Smooth muscle cell (in vitro differentiated cells): ENCODE data around the gene MPDZ. TPM values are rescaled to one million over a fixed set of nuclear protein-coding genes. Genes with fewer than 3 reads are reported as not detected.

Experiments used
- DNase-seq: peaks from one replicate; lab custom pipeline; 2025; ENCODE audit not compliant: unreplicated experiment; lab: John Stamatoyannopoulos, UW
- H2AFZ ChIP-seq: fragments of 200-600 bp; sonication (generic); 2 replicates; pipeline ENCODE4 v1.6.0; 2016; ENCODE audit warnings: antibody characterized with exemption, low read depth, mild to moderate bottlenecking
- H3F3A ChIP-seq: fragments of 200-600 bp; sonication (generic); 2 replicates; pipeline ENCODE4 v1.6.0; 2017; ENCODE audit warnings: antibody characterized with exemption, low read depth
- H3K27ac ChIP-seq: fragments of 200-600 bp; sonication (generic); 2 replicates; pipeline ENCODE4 v1.5.1; 2016; ENCODE audit warnings: low read depth, mild to moderate bottlenecking
- H3K27me3 ChIP-seq: fragments of 200-600 bp; sonication (generic); 2 replicates; pipeline ENCODE4 v1.6.1; 2016; ENCODE audit warnings: low read depth, mild to moderate bottlenecking
- H3K36me3 ChIP-seq: fragments of 200-600 bp; sonication (generic); 2 replicates; pipeline ENCODE4 v1.5.1; 2016; ENCODE audit warnings: low read depth
- H3K4me1 ChIP-seq: fragments of 200-600 bp; sonication (generic); 2 replicates; pipeline ENCODE4 v1.5.1; 2016; ENCODE audit warnings: low read depth
- H3K4me2 ChIP-seq: fragments of 200-600 bp; sonication (generic); 2 replicates; pipeline ENCODE4 v1.6.0; 2016; ENCODE audit warnings: mild to moderate bottlenecking
- H3K4me3 ChIP-seq: fragments of 200-600 bp; sonication (generic); 2 replicates; pipeline ENCODE4 v1.5.1; 2016; ENCODE audit warnings: mild to moderate bottlenecking
- H3K79me2 ChIP-seq: fragments of 200-600 bp; sonication (generic); 2 replicates; pipeline ENCODE4 v1.6.0; 2016; ENCODE audit warnings: low read depth, mild to moderate bottlenecking
- H3K9ac ChIP-seq: fragments of 200-600 bp; sonication (generic); 2 replicates; pipeline ENCODE4 v1.6.0; 2016; ENCODE audit warnings: low read depth
- H3K9me3 ChIP-seq: fragments of 200-600 bp; sonication (generic); replicated peaks from 2 replicates; pipeline ENCODE4 v1.5.1; 2016; ENCODE audit warnings: low read depth
- H4K20me1 ChIP-seq: fragments of 200-600 bp; sonication (generic); 2 replicates; pipeline ENCODE4 v1.6.0; 2016; ENCODE audit warnings: low read depth
- CTCF ChIP-seq: fragments of 200-600 bp; sonication (generic); IDR thresholded peaks from 2 replicates; pipeline ENCODE4 v1.5.1; 2017; ENCODE audit warnings: borderline replicate concordance, mild to moderate bottlenecking, antibody characterized with exemption; ENCODE audit not compliant: insufficient read depth, poor library complexity, severe bottlenecking
- WGBS: methylation state at CpG from one replicate; pipeline ENCODE4 v1.1.7; 2016; ENCODE audit warnings: low lambda C conversion rate; 5-methylcytosine and 5-hydroxymethylcytosine counted together
- polyA plus RNA-seq: library from polyadenylated mRNA; unstranded; fragments of >200 nt; fragmentation: Nextera tagmentation; extraction: Ambion mirVana; gene quantifications from 2 replicates; pipeline ENCODE4 v1.2.1, GENCODE V29; 2016
- total RNA-seq: library from RNA; depleted of rRNA; stranded (reverse); fragments of >200 nt; gene quantifications from 2 replicates; pipeline ENCODE4 v1.2.3, GENCODE V29; 2014

MPDZ gene
- total and polyA plus RNA-seq, 2 experiments from 2014 or later = 16.2 to 69.5 TPM

- H4K20me1 ChIP-seq = no peaks in the 10 kb centered on the region
- no peak for DNase-seq
- no peaks in the 10 kb centered on the region for H3K9me3 ChIP-seq
- no peak for TF ChIP-seq CTCF
- H3K4me2 ChIP-seq = no peak overlapping the region
- H3K27ac ChIP-seq = no peak overlapping the region
- no peak overlapping the region for H3K9ac ChIP-seq
- H2AFZ ChIP-seq = no peak overlapping the region
- no peaks in the 10 kb centered on the region for H3K27me3 ChIP-seq
- no peak overlapping the region for H3K4me3 ChIP-seq
- no peaks in the 10 kb centered on the region for H3K79me2 ChIP-seq
- H3F3A ChIP-seq = peaks cover 8% of the 10 kb centered on the region
- H3K36me3 ChIP-seq = peaks cover 3% of the 10 kb centered on the region
- H3K4me1 ChIP-seq = peaks cover 14% of the 10 kb centered on the region
These were observed 130.0 kb downstream of the MPDZ start for GRCh38 chr9:13149454-13149853.

DNA sequence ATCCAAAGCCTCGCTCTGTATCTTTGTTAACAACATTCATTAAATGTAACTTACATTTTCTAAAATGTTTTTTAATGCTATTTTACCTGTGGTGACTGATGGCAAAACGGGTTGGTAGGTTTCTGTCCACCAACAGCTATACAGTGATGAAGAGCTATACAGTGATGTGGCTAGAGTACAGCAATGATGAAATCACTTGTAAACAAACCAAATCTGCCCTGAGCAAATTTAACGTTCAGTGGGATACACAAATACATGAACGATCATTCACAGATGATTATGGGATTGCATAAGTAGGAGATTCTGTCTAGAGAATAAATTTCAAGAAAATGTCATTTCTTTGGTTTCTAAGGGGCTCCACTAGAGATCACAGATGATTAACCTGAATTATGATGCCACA lies 132.7 kb downstream of the MPDZ start:
- H3K4me3 ChIP-seq = no peak overlapping the region
- peaks cover 11% of the 10 kb centered on the region for H3F3A ChIP-seq
- H2AFZ ChIP-seq = no peak overlapping the region
- peaks cover 28% of the 10 kb centered on the region for H3K4me1 ChIP-seq
- no peaks in the 10 kb centered on the region for H3K79me2 ChIP-seq
- peaks cover 3% of the 10 kb centered on the region for H3K36me3 ChIP-seq
- H3K9ac ChIP-seq = no peak overlapping the region
- H3K27me3 ChIP-seq = no peaks in the 10 kb centered on the region
- no peak for DNase-seq
- 63% methylated on average over 4 of the region's 4 CpGs for WGBS
- no peak overlapping the region for H3K4me2 ChIP-seq
- TF ChIP-seq CTCF = no peak
- H4K20me1 ChIP-seq = no peaks in the 10 kb centered on the region
- H3K27ac ChIP-seq = no peak overlapping the region
- no peaks in the 10 kb centered on the region for H3K9me3 ChIP-seq

DNA sequence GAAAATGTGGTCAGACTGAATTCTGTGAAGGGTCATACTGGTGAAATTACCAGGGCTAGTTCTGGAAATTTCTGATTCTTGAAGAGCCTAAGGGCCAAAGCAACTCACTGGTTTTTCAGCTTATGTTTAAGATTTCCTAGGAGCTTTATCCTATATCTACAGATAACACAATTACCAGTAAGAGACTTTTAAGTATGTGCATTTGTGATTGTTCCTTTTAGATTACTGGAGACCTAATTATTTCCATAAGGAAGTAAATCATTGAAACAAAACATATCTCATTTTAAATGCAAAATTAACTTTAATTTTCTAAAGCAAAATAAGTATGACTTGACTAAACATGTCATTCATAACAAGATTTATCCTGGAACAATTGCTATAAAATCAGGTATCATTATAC lies 134.2 kb downstream of the MPDZ start:
- Histone ChIP-seq H3K36me3 (peaks cover 3% of the 10 kb centered on the region), H3K4me1 (peaks cover 33% of the 10 kb centered on the region), H3K9me3 (no peaks in the 10 kb centered on the region), H3K27ac (peak overlapping the region; percentile 32), H3F3A (peaks cover 11% of the 10 kb centered on the region), H3K4me2 (peak overlapping the region; percentile 43), H3K4me3 (no peak overlapping the region), H2AFZ (no peak overlapping the region), H3K79me2 (no peaks in the 10 kb centered on the region), H3K27me3 (no peaks in the 10 kb centered on the region), H3K9ac (no peak overlapping the region), H4K20me1 (no peaks in the 10 kb centered on the region)
- no peak for TF ChIP-seq CTCF
- DNase-seq = no peak

DNA sequence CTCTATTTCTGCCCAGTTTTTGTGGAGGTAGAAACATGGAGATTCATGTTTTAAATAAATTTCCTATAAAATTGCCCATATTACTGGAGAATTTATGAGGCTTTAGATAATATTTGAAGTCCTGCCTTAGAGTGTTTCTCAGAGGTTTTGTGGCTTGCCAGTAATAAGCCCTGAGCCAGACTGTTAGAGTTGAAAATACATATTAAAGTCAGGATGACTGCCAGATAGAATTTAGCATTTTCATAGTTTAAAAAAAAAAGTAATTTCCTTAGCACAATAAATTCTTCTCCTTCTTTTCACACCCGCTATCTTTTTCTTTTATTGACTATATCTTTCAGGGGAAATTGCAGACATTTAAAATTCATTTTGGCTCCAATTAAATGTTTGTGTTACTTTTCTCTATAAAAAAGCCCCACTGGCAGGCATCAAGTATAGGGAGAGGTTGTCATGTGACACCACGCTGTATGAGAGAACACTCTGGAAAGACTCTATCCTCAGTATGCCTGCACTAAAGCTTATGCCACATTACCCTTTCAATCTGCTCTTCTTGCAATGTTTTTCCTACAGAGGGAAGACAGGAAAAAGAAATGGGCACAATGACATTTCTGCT lies 135.2 kb downstream of the MPDZ start:
- Histone ChIP-seq H2AFZ (no peak overlapping the region), H3F3A (peaks cover 11% of the 10 kb centered on the region), H4K20me1 (no peaks in the 10 kb centered on the region), H3K9ac (no peak overlapping the region), H3K27me3 (no peaks in the 10 kb centered on the region), H3K36me3 (no peaks in the 10 kb centered on the region), H3K9me3 (no peaks in the 10 kb centered on the region), H3K4me3 (no peak overlapping the region), H3K4me2 (peak overlapping the region; percentile 43), H3K79me2 (no peaks in the 10 kb centered on the region), H3K4me1 (peaks cover 34% of the 10 kb centered on the region), H3K27ac (peak overlapping the region; percentile 32)
- TF ChIP-seq CTCF = no peak
- WGBS = 46% methylated on average over 2 of the region's 2 CpGs
- DNase-seq = no peak
